ENCODE results near the gene WEE2. TPM values are rescaled to one million over a fixed set of nuclear protein-coding genes. Genes with fewer than 3 reads are reported as not detected.

The WEE2 gene
- total RNA-seq, 1 donor from 2014 or later: 0.10 TPM

- H3K36me3 Mint-ChIP-seq (ENCODE audit: low read depth): peaks cover 15% of the 10 kb centered on the region
- H3K4me1 Mint-ChIP-seq (ENCODE audit: low read depth): no peaks in the 10 kb centered on the region
- intact Hi-C loops (cut with micrococcal nuclease): no loop called here
- H3K4me3 Mint-ChIP-seq: no peak within 1 kb of the TSS
- no peak within 1 kb of the TSS for H3K27ac Mint-ChIP-seq
- H3K27me3 Mint-ChIP-seq (ENCODE audit: insufficient read depth): no peaks in the 10 kb centered on the region
- DNase-seq (ENCODE audit: low spot score): no peak
- no peaks in the 10 kb centered on the region for H3K9me3 Mint-ChIP-seq
Measured at GRCh38 chr7:141776374-141776773, 68.2 kb downstream of the WEE2 start, which contains the start of gene TAS2R4. TSS of gene TAS2R4 (plus strand) at chr7:141776674. CDS start at chr7:141778489, 1,815 bp downstream.

Other genes with a start within 250 kb of the WEE2 start
- 174 and 179 TPM in 2 replicates for gene AGK, start 156.9 kb upstream of the WEE2 start, total RNA-seq
- gene DENND11, start 6.2 kb upstream of the WEE2 start, total RNA-seq: 31.3 and 33.5 TPM in 2 replicates
- 240 and 245 TPM in 2 replicates for gene SSBP1, start 30.0 kb downstream of the WEE2 start, total RNA-seq
- 0.99 and 1.3 TPM in 2 replicates for gene TAS2R3, start 55.7 kb downstream of the WEE2 start, total RNA-seq
- 0.78 and 0.86 TPM in 2 replicates for gene TAS2R4, start 68.3 kb downstream of the WEE2 start, total RNA-seq
- gene TAS2R5, start 81.9 kb downstream of the WEE2 start, total RNA-seq: 0.67 and 0.98 TPM in 2 replicates
- not detected in 2 replicates for gene PRSS37, start 133.1 kb downstream of the WEE2 start, total RNA-seq
- gene OR9A4, start 208.0 kb downstream of the WEE2 start, total RNA-seq: not detected in 2 replicates
- gene CLEC5A, start 238.6 kb downstream of the WEE2 start, total RNA-seq: not detected in 2 replicates